CD4-positive, CD25-positive, alpha-beta regulatory T cell (primary cell): Measurements from ENCODE around the gene MVB12B. TPM values are rescaled to one million over a fixed set of nuclear protein-coding genes. Genes with fewer than 3 reads are reported as not detected.

ENCODE experiments used
- ATAC-seq, 2 donors: fragments of 150-1000 bp; cut with Tn5 transposase; one replicate each; pipeline ENCODE4 v1.10.0; 2021; ENCODE audit warnings: low read depth in 2 of 2, moderate number of reproducible peaks in 2 of 2, moderate library complexity in 1 of 2
- DNase-seq, 3 donors: peaks; one replicate each; pipeline versions ENCODE4 v3.0.0 to v3.0.0-alpha.2; 2012 to 2022; ENCODE audit warnings: mixed read lengths in 1 of 3
- H3K27ac ChIP-seq: one replicate; pipeline ENCODE4 v1.7.0; 2013; ENCODE audit warnings: mild to moderate bottlenecking, low read length; ENCODE audit not compliant: insufficient read depth, poor library complexity, severe bottlenecking
- H3K27me3 ChIP-seq: one replicate; pipeline ENCODE4 v1.7.0; 2013; ENCODE audit warnings: low read length; ENCODE audit not compliant: control insufficient read depth, insufficient read depth
- H3K36me3 ChIP-seq: one replicate; pipeline ENCODE4 v1.7.0; 2013; ENCODE audit warnings: mild to moderate bottlenecking, low read length, moderate library complexity; ENCODE audit not compliant: control insufficient read depth, insufficient read depth
- H3K4me1 ChIP-seq: 2 replicates; pipeline ENCODE4 v1.7.0; 2013; ENCODE audit warnings: mild to moderate bottlenecking, low read length; ENCODE audit not compliant: insufficient read depth, control insufficient read depth, poor library complexity, severe bottlenecking
- H3K4me3 ChIP-seq: one replicate; pipeline ENCODE4 v1.7.0; 2013; ENCODE audit warnings: low read depth, mild to moderate bottlenecking, low read length, moderate library complexity
- H3K9me3 ChIP-seq, 2 experiments: 1 replicate in 1 of 2; 2 replicates in 1 of 2; pipeline ENCODE4 v1.7.0; 2013; ENCODE audit warnings: low read length in 2 of 2, mild to moderate bottlenecking in 1 of 2, moderate library complexity in 1 of 2; ENCODE audit not compliant: control insufficient read depth in 2 of 2
- H3K27ac Mint-ChIP-seq, 3 donors: one replicate each; pipeline ENCODE4 v1.8.0; 2020 to 2022; ENCODE audit warnings: mild to moderate bottlenecking in 3 of 3, mixed read lengths in 3 of 3, moderate library complexity in 2 of 3
- H3K27me3 Mint-ChIP-seq: one replicate; pipeline ENCODE4 v1.8.0; 2022; ENCODE audit warnings: mild to moderate bottlenecking, mixed read lengths
- H3K36me3 Mint-ChIP-seq: one replicate; pipeline ENCODE4 v1.8.0; 2020; ENCODE audit warnings: mixed read lengths
- H3K4me1 Mint-ChIP-seq, 4 donors: one replicate each; pipeline ENCODE4 v1.8.0; 2020 to 2022; ENCODE audit warnings: mixed read lengths in 4 of 4, mild to moderate bottlenecking in 1 of 4
- H3K4me3 Mint-ChIP-seq, 4 donors: one replicate each; pipeline ENCODE4 v1.8.0; 2020 to 2022; ENCODE audit warnings: mild to moderate bottlenecking in 4 of 4, mixed read lengths in 4 of 4, moderate library complexity in 3 of 4
- H3K9me3 Mint-ChIP-seq, 7 donors: one replicate each; pipeline ENCODE4 v1.8.0; 2020 to 2022; ENCODE audit warnings: mixed read lengths in 7 of 7, mild to moderate bottlenecking in 3 of 7, moderate library complexity in 2 of 7
- polyA plus RNA-seq, 4 donors: library from polyadenylated mRNA; unstranded; fragments of 300-500 nt; fragmentation: Illumina TruSeq; gene quantifications; one replicate each; pipeline ENCODE4 v1.2.3, GENCODE V29; 2021
- total RNA-seq: library from RNA; stranded (reverse); gene quantifications from one replicate; pipeline ENCODE4 v1.2.3, GENCODE V29; 2022

MVB12B gene
- total and polyA plus RNA-seq, 5 donors from 2014 or later, result 0.60 to 5.1 (median 1.4) TPM

- Mint-ChIP-seq H3K36me3 (peaks cover 7% of the 10 kb centered on the region), H3K27ac (no peak overlapping the region)
- H3K27me3 ChIP-seq, result no peaks in the 10 kb centered on the region
Observed at GRCh38 chr9:126383406-126384046, 56.9 kb downstream of the MVB12B start.

GRCh38 chr9:126384926-126385325, 58.3 kb downstream of the MVB12B start:
- no peak overlapping the region for H3K27ac ChIP-seq
- H3K4me1 ChIP-seq, result no peaks in the 10 kb centered on the region
- peaks cover 0 to 1% (median 0%) of the 10 kb centered on the region in 7 donors for H3K9me3 Mint-ChIP-seq
- DNase-seq, result no peak
- no peak for ATAC-seq
- H3K4me3 Mint-ChIP-seq, result no peak overlapping the region
- no peaks in the 10 kb centered on the region for H3K27me3 ChIP-seq
- no peaks in the 10 kb centered on the region for H3K27me3 Mint-ChIP-seq
- H3K27ac Mint-ChIP-seq, result no peak overlapping the region
- peaks cover 6% of the 10 kb centered on the region for H3K36me3 ChIP-seq
- H3K4me1 Mint-ChIP-seq, result peaks cover 0 to 6% (median 2%) of the 10 kb centered on the region in 4 donors
- H3K9me3 ChIP-seq, result no peaks in the 10 kb centered on the region
- no peak overlapping the region for H3K4me3 ChIP-seq
- H3K36me3 Mint-ChIP-seq, result peaks cover 7% of the 10 kb centered on the region

More at GRCh38 chr9:126383406-126384046, 56.9 kb downstream of the MVB12B start:
- H3K36me3 ChIP-seq, result peaks cover 6% of the 10 kb centered on the region
- no peaks in the 10 kb centered on the region for H3K4me1 ChIP-seq
- Mint-ChIP-seq H3K4me1 (no peaks in the 10 kb centered on the region), H3K4me3 (no peak overlapping the region), H3K27me3 (no peaks in the 10 kb centered on the region), H3K9me3 (peaks cover 0 to 1% (median 0%) of the 10 kb centered on the region in 7 donors)
- H3K9me3 ChIP-seq, result no peaks in the 10 kb centered on the region
- DNase-seq, result no peak
- H3K4me3 ChIP-seq, result no peak overlapping the region
- no peak overlapping the region for H3K27ac ChIP-seq
- no peak for ATAC-seq

- no peaks in the 10 kb centered on the region for H3K27me3 Mint-ChIP-seq
- Histone ChIP-seq H3K4me3 (no peak overlapping the region), H3K9me3 (no peaks in the 10 kb centered on the region), H3K27me3 (no peaks in the 10 kb centered on the region), H3K4me1 (no peaks in the 10 kb centered on the region), H3K27ac (no peak overlapping the region), H3K36me3 (peaks cover 6% of the 10 kb centered on the region)
- peaks cover 7% of the 10 kb centered on the region for H3K36me3 Mint-ChIP-seq
- H3K4me3 Mint-ChIP-seq, result no peak overlapping the region
- ATAC-seq (no peak), DNase-seq (no peak)
- peaks cover 0 to 10% (median 7%) of the 10 kb centered on the region in 4 donors for H3K4me1 Mint-ChIP-seq
- H3K27ac Mint-ChIP-seq, result peak overlapping the region in 1 of 3 donors; percentile 71
- H3K9me3 Mint-ChIP-seq, result peaks cover 0 to 1% (median 0%) of the 10 kb centered on the region in 7 donors
Observed at GRCh38 chr9:126386088-126386487, 59.5 kb downstream of the MVB12B start.

- ATAC-seq, result no peak
- Mint-ChIP-seq H3K27me3 (no peaks in the 10 kb centered on the region), H3K4me1 (peaks cover 0 to 10% (median 7%) of the 10 kb centered on the region in 4 donors), H3K27ac (peak overlapping the region in 1 of 3 donors; percentile 71), H3K36me3 (peaks cover 7% of the 10 kb centered on the region), H3K4me3 (no peak overlapping the region), H3K9me3 (peaks cover 0 to 1% (median 0%) of the 10 kb centered on the region in 7 donors)
- DNase-seq, result no peak
- H3K27ac ChIP-seq, result no peak overlapping the region
- H3K27me3 ChIP-seq, result no peaks in the 10 kb centered on the region
- H3K36me3 ChIP-seq, result peaks cover 6% of the 10 kb centered on the region
- H3K4me1 ChIP-seq, result no peaks in the 10 kb centered on the region
- no peak overlapping the region for H3K4me3 ChIP-seq
- H3K9me3 ChIP-seq, result no peaks in the 10 kb centered on the region
Observed at GRCh38 chr9:126386776-126387175, 60.1 kb downstream of the MVB12B start.

GRCh38 chr9:126388964-126389708, 62.5 kb downstream of the MVB12B start:
- H3K27ac Mint-ChIP-seq, result peak overlapping the region in 1 of 3 donors; percentile 67
- H3K4me1 Mint-ChIP-seq, result peaks cover under 1 to 10% (median 7%) of the 10 kb centered on the region in 4 donors
- H3K36me3 Mint-ChIP-seq, result peaks cover 7% of the 10 kb centered on the region
- no peaks in the 10 kb centered on the region for H3K27me3 ChIP-seq
- no peaks in the 10 kb centered on the region for H3K9me3 ChIP-seq
- H3K27ac ChIP-seq, result no peak overlapping the region
- no peak overlapping the region for H3K4me3 ChIP-seq
- no peaks in the 10 kb centered on the region for H3K27me3 Mint-ChIP-seq
- no peak for DNase-seq
- no peaks in the 10 kb centered on the region for H3K9me3 Mint-ChIP-seq
- no peaks in the 10 kb centered on the region for H3K4me1 ChIP-seq
- no peak for ATAC-seq
- no peak overlapping the region for H3K4me3 Mint-ChIP-seq
- peaks cover 6% of the 10 kb centered on the region for H3K36me3 ChIP-seq

- ATAC-seq (no peak), DNase-seq (peak in 1 of 3 donors; percentile 13)
- peak overlapping the region in 2 of 3 donors; percentile 18 to 67 for H3K27ac Mint-ChIP-seq
- H3K27ac ChIP-seq, result no peak overlapping the region
- peaks cover 7% of the 10 kb centered on the region for H3K36me3 Mint-ChIP-seq
- H3K9me3 ChIP-seq, result no peaks in the 10 kb centered on the region
- H3K4me1 Mint-ChIP-seq, result peaks cover 5 to 10% (median 9%) of the 10 kb centered on the region in 4 donors
- H3K36me3 ChIP-seq, result peaks cover 6% of the 10 kb centered on the region
- H3K27me3 ChIP-seq, result no peaks in the 10 kb centered on the region
- no peaks in the 10 kb centered on the region for H3K4me1 ChIP-seq
- H3K4me3 ChIP-seq, result no peak overlapping the region
- H3K27me3 Mint-ChIP-seq, result no peaks in the 10 kb centered on the region
- H3K4me3 Mint-ChIP-seq, result no peak overlapping the region
- H3K9me3 Mint-ChIP-seq, result no peaks in the 10 kb centered on the region
Observed at GRCh38 chr9:126389992-126390391, 63.4 kb downstream of the MVB12B start.

GRCh38 chr9:126390923-126391322, 64.3 kb downstream of the MVB12B start:
- H3K4me3 Mint-ChIP-seq, result no peak overlapping the region
- ATAC-seq, result no peak
- H3K27ac ChIP-seq, result no peak overlapping the region

More at GRCh38 chr9:126390923-126391322, 64.3 kb downstream of the MVB12B start:
- H3K4me1 Mint-ChIP-seq, result peaks cover 10 to 15% (median 11%) of the 10 kb centered on the region in 4 donors
- no peaks in the 10 kb centered on the region for H3K4me1 ChIP-seq
- H3K27me3 ChIP-seq, result no peaks in the 10 kb centered on the region
- H3K9me3 Mint-ChIP-seq, result no peaks in the 10 kb centered on the region
- H3K36me3 ChIP-seq, result peaks cover 6% of the 10 kb centered on the region
- peak overlapping the region in 1 of 3 donors; percentile 29 for H3K27ac Mint-ChIP-seq
- no peak for DNase-seq
- H3K36me3 Mint-ChIP-seq, result peaks cover 7% of the 10 kb centered on the region
- no peaks in the 10 kb centered on the region for H3K27me3 Mint-ChIP-seq
- H3K4me3 ChIP-seq, result no peak overlapping the region
- no peaks in the 10 kb centered on the region for H3K9me3 ChIP-seq
